Transverse colon (tissue), 3 donors: ENCODE measurements around the gene PARN.

Experiments
- CTCF ChIP-seq, 5 experiments: fragments of 200-600 bp in 3 of 5; fragments of 450-650 bp in 2 of 5; sonication (generic) in 3 of 5; IDR thresholded peaks; 1 replicate in 2 of 5; 2 replicates in 3 of 5; pipeline ENCODE4 v1.5.1; 2016 to 2017; ENCODE audit warnings: antibody characterized with exemption in 5 of 5, inconsistent platforms in 3 of 5, mild to moderate bottlenecking in 2 of 5, moderate library complexity in 1 of 5
- POLR2A ChIP-seq: fragments of 450-650 bp; IDR thresholded peaks from one replicate; pipeline ENCODE4 v1.6.1; 2016; ENCODE audit warnings: antibody characterized with exemption, mild to moderate bottlenecking, moderate library complexity

GRCh38 chr16:14490235-14490634 is 139.8 kb downstream of the PARN start:
- TF ChIP-seq POLR2A = no peak
- TF ChIP-seq CTCF (IDR thresholded peaks at IDR 0.05) = no peak
